Body of pancreas (tissue), 4 donors: ENCODE results near the gene ACSF3. TPM values are rescaled to one million over a fixed set of nuclear protein-coding genes. Genes with fewer than 3 reads are reported as not detected.

Experiments used
- ATAC-seq: fragments of 150-250 bp; one replicate; pipeline ENCODE4 v1.9.1; 2016
- DNase-seq, 4 donors: peaks; one replicate each; pipeline ENCODE4 v3.0.0-alpha.2; 2019
- H3K27ac ChIP-seq, 4 donors: fragments of 200-600 bp; sonication (generic); 1 replicate in 3 of 4; 2 replicates in 1 of 4; pipeline versions ENCODE4 v1.5.1 to v1.6.1; 2016 to 2019; ENCODE audit warnings: mild to moderate bottlenecking in 1 of 4, mixed read lengths in 1 of 4, moderate library complexity in 1 of 4
- H3K27me3 ChIP-seq, 2 donors: fragments of 200-600 bp; sonication (generic); one replicate each; pipeline ENCODE4 v1.6.0; 2016; ENCODE audit warnings: mild to moderate bottlenecking in 1 of 2
- H3K36me3 ChIP-seq, 2 donors: fragments of 200-600 bp; sonication (generic); replicated peaks in 1 of 2; 2 replicates each; pipeline ENCODE4 v1.5.1; 2016; ENCODE audit warnings: low read depth in 2 of 2; ENCODE audit not compliant: insufficient read depth in 1 of 2
- H3K4me1 ChIP-seq: fragments of 200-600 bp; sonication (generic); one replicate; pipeline ENCODE4 v1.6.0; 2016
- H3K4me3 ChIP-seq, 2 donors: fragments of 200-600 bp; sonication (generic); 1 replicate in 1 of 2; 2 replicates in 1 of 2; pipeline ENCODE4 v1.5.1; 2016 to 2019
- H3K9me3 ChIP-seq, 3 donors: fragments of 200-600 bp; sonication (generic); 1 replicate in 2 of 3; 2 replicates in 1 of 3; pipeline ENCODE4 v1.5.1; 2016
- CTCF ChIP-seq, 7 experiments: fragments of 450-650 bp in 4 of 7; fragments of 200-600 bp in 3 of 7; sonication (generic) in 3 of 7; IDR thresholded peaks; one replicate each; pipeline ENCODE4 v1.5.1; 2016 to 2019; ENCODE audit warnings: antibody characterized with exemption in 7 of 7
- POLR2A ChIP-seq, 3 donors: fragments of 450-650 bp; IDR thresholded peaks; one replicate each; pipeline ENCODE4 v1.6.1; 2016; ENCODE audit warnings: antibody characterized with exemption in 3 of 3, mild to moderate bottlenecking in 2 of 3
- WGBS, 2 donors: methylation state at CpG; one replicate each; pipeline ENCODE4 v1.1.5; 2017; 5-methylcytosine and 5-hydroxymethylcytosine counted together
- intact Hi-C: fragments of 100-400 bp; cut with DNase I; formaldehyde crosslinking; loops from one replicate; pipeline ENCODE4 v1.15.1; 2023
- total RNA-seq, 2 donors: library from RNA; depleted of rRNA; stranded (reverse); fragments of >200 nt; gene quantifications; one replicate each; pipeline ENCODE4 v1.1.0, GENCODE V29; 2016

The ACSF3 gene
- total RNA-seq, 2 donors from 2014 or later = 22.1 to 48.8 TPM

- 85 to 86% methylated on average over 6 to 19 of the region's 19 CpGs for WGBS, 2 donors
- H3K4me3 ChIP-seq = no peak overlapping the region
- H3K4me1 ChIP-seq = peaks cover 4% of the 10 kb centered on the region
- intact Hi-C loops = no loop called here
- no peaks in the 10 kb centered on the region for H3K27me3 ChIP-seq
- H3K9me3 ChIP-seq = no peaks in the 10 kb centered on the region
- H3K27ac ChIP-seq = no peak overlapping the region
- TF ChIP-seq POLR2A (IDR thresholded peaks at IDR 0.05) (no peak), CTCF (IDR thresholded peaks at IDR 0.05) (no peak)
- DNase-seq (no peak), ATAC-seq (no peak)
- H3K36me3 ChIP-seq = no peaks in the 10 kb centered on the region
Observed at GRCh38 chr16:89079434-89079980, 14.1 kb upstream of the ACSF3 start.

- ATAC-seq (no peak), DNase-seq (no peak)
- 87 to 90% methylated on average over 16 to 32 of the region's 33 CpGs for WGBS, 2 donors
- Histone ChIP-seq H3K27me3 (no peaks in the 10 kb centered on the region), H3K27ac (no peak overlapping the region), H3K4me3 (no peak overlapping the region), H3K36me3 (no peaks in the 10 kb centered on the region), H3K4me1 (peaks cover 11% of the 10 kb centered on the region), H3K9me3 (no peaks in the 10 kb centered on the region)
- intact Hi-C loops = no loop called here
- no peak for TF ChIP-seq CTCF (IDR thresholded peaks at IDR 0.05)
- no peak for TF ChIP-seq POLR2A (IDR thresholded peaks at IDR 0.05)
Observed at GRCh38 chr16:89080196-89080853, 13.3 kb upstream of the ACSF3 start.

GRCh38 chr16:89081556-89081955 is 12.1 kb upstream of the ACSF3 start:
- H3K36me3 ChIP-seq = no peaks in the 10 kb centered on the region
- intact Hi-C loops = no loop called here
- H3K4me3 ChIP-seq = no peak overlapping the region
- no peak for ATAC-seq
- DNase-seq = no peak
- H3K4me1 ChIP-seq = peaks cover 11% of the 10 kb centered on the region
- no peak for TF ChIP-seq CTCF (IDR thresholded peaks at IDR 0.05)
- TF ChIP-seq POLR2A (IDR thresholded peaks at IDR 0.05) = no peak
- H3K27ac ChIP-seq = no peak overlapping the region
- 77 to 79% methylated on average over 13 of the region's 13 CpGs for WGBS, 2 donors
- H3K9me3 ChIP-seq = no peaks in the 10 kb centered on the region
- H3K27me3 ChIP-seq = no peaks in the 10 kb centered on the region

GRCh38 chr16:89084411-89084810 is 9.2 kb upstream of the ACSF3 start:
- peak; percentile 78 for ATAC-seq
- 24 to 25% methylated on average over 10 to 11 of the region's 12 CpGs for WGBS, 2 donors
- no peaks in the 10 kb centered on the region for H3K9me3 ChIP-seq
- H3K36me3 ChIP-seq = no peaks in the 10 kb centered on the region
- intact Hi-C loops = no loop called here
- peak overlapping the region; percentile 11 to 66 (median 60) for H3K27ac ChIP-seq
- H3K4me3 ChIP-seq = no peak overlapping the region
- TF ChIP-seq CTCF (IDR thresholded peaks at IDR 0.05) (no peak), POLR2A (IDR thresholded peaks at IDR 0.05) (no peak)
- peaks cover 11% of the 10 kb centered on the region for H3K4me1 ChIP-seq
- DNase-seq = peak; percentile 50 to 77 (median 58)
- no peaks in the 10 kb centered on the region for H3K27me3 ChIP-seq
